GM12865 (cell line): ENCODE measurements around the gene ERN1.

ENCODE experiments used
- DNase-seq: peaks from one replicate; pipeline ENCODE4 v3.0.0; 2010; ENCODE audit warnings: low read depth
- H3K4me3 ChIP-seq: 2 replicates; pipeline ENCODE4 v1.5.1; 2011; ENCODE audit warnings: mild to moderate bottlenecking, low read depth, low read length, control low read depth
- CTCF ChIP-seq: IDR thresholded peaks from 2 replicates; pipeline ENCODE4 v1.5.1; 2011; ENCODE audit warnings: low read length, control low read depth, low read depth, inconsistent platforms; ENCODE audit not compliant: insufficient read depth; ENCODE audit errors: missing control alignments

ERN1 gene

DNA sequence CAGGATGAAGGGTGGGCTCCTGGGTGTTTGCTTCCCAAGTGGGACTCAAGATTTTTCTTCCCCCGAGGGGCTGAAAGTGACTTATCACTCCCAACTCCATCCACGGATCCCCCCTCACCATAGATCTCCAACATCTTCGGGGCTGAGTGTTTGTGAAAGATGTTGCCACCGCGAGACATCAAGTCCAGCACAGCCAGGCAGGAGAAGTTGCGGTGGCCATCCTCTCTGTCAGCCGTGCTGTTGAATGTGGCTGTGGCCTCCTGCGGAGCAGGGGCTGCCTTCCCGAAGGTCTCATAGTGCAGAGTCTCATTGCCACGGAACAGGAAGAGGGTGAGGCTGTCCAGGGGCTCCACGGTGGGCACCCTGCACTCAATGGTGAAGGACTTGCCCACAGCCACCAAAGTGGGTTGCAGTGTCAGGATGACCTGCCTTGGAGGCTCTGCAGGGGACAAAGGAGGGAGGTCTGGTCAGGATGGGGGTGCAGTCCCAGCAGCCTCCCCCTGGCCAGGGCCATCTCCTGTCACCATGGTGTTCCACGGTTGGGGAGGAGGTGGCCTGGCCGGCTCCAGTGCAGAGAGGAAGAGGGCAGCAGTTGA, 126.3 kb downstream of the ERN1 start:
- DNase-seq: no peak
- no peak overlapping the region for H3K4me3 ChIP-seq
- no peak for TF ChIP-seq CTCF

GRCh38 chr17:64002658-64003525, 127.1 kb downstream of the ERN1 start:
- no peak for DNase-seq
- no peak overlapping the region for H3K4me3 ChIP-seq
- TF ChIP-seq CTCF: no peak

DNA sequence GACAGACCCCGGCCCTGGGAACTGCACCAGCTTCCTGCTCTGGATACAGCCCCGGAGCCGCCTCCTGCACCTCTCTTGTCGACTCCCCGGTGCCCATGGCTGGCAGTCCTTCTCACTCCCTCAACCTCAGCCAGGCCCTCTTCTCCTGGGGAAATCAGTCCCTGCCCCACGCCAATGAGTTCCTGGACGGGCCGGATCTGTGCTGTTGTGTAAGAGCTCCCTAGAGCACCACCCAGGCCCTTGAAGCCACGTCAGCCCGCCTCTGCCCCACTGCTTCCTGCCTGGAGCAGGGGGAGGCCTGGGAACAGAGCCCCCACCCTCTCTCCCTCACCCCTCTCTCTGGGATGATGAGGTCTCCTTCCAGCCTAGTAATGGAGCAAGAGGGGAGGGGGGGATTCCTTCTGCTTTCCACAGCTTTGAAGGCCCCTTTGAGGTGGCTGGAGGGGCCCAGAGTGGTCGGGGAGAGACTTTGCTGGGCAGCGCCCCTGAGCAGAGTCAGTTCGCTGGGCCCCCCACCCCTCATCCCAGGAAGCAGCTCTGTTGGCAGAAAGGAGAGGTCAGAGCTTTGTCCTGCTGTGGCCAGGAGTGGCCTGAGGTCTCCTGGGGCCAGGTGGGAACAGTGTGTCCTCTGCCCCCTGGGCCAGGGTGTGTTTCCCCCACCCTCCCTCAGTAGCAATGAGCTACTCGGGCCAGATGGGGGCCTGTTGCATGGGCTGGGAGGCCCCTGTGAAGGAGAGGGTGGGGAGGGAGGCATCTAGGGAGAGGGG, 128.0 kb downstream of the ERN1 start:
- DNase-seq: no peak
- no peak for TF ChIP-seq CTCF
- H3K4me3 ChIP-seq: no peak overlapping the region

- no peak overlapping the region for H3K4me3 ChIP-seq
- DNase-seq: no peak
- TF ChIP-seq CTCF: no peak
Measured at GRCh38 chr17:64001091-64001579, 128.8 kb downstream of the ERN1 start.

GRCh38 chr17:63999680-64000531, 130.0 kb downstream of the ERN1 start:
- TF ChIP-seq CTCF: no peak
- H3K4me3 ChIP-seq: no peak overlapping the region
- DNase-seq: no peak
